SK-MEL-5 (cell line): ENCODE data around the gene KNOP1. TPM values are rescaled to one million over a fixed set of nuclear protein-coding genes. Genes with fewer than 3 reads are reported as not detected.
"Not testable (repeated sequence)": the region's sequence is repeated elsewhere in the genome, so short reads cannot be mapped to it uniquely, and the experiment has no call there.

ENCODE experiments used
- DNase-seq: peaks from one replicate; pipeline ENCODE4 v3.0.0-alpha.2; 2016; ENCODE audit warnings: low read depth, low spot score
- in situ Hi-C: cut with HindIII; loops from 2 replicates; pipeline ENCODE4 v1.10.0; 2016; ENCODE audit warnings: low sequenced_read_pairs, high pct_unique_total_duplicates, low pct_unique_long_range_greater_than_20kb
- total RNA-seq: library from RNA; depleted of rRNA; stranded (reverse); fragments of >200 nt; shearing (Covaris generic); gene quantifications from 2 replicates; pipeline ENCODE4 v1.2.3, GENCODE V29; 2014

KNOP1 gene
- total RNA-seq, 1 experiment from 2014 or later: 29.5 TPM

DNA sequence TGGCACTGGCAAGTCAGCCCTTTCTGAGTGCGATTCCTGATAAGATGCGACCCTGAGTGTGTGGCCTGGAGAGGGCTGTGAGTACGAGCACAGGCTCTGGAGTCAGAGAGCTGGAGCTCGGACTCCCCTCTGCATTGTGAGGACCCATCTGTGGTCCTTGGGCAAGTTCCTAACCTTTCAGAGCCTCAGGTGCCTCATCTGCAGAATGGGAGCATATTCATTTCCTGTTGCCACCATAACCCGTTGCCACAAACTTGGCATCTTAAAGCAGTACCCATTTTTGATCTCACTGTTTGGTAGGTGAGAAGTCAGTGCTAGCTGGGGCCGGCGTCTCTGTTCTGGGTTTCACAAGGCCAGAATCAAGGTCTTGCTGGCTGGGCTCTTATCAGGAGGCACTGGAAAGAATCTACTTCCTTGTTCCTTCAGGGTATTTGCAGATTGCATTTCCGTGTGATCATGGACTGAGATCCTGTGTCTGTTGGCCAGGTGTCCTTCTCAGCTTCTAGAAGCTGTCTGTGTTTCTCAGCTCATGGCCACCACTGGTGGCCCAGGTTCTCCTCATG, 20.2 kb downstream of the KNOP1 start:
- in situ Hi-C loops: no loop called here
- no peak for DNase-seq

DNA sequence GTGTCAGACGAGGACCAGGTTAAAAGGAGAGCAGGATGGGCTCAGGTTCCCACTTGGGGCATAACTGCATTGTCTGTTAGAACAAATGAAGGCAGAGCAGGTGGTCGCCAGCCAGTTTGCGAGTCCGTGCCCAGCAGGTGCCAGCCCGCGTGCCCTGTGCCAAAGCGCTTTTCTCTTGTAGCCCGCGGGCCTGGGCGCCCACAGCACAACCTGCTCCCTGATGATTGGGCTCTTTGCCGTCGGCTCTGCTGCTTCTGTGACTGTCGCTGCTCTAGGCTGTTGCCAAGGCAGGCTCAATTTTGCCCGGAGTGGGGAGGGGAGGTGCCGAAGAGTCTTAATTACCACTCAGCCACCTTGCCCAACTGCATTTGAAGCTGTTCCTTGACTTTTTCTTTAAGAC, 21.1 kb downstream of the KNOP1 start:
- DNase-seq: no peak
- in situ Hi-C loops: no loop called here

DNA sequence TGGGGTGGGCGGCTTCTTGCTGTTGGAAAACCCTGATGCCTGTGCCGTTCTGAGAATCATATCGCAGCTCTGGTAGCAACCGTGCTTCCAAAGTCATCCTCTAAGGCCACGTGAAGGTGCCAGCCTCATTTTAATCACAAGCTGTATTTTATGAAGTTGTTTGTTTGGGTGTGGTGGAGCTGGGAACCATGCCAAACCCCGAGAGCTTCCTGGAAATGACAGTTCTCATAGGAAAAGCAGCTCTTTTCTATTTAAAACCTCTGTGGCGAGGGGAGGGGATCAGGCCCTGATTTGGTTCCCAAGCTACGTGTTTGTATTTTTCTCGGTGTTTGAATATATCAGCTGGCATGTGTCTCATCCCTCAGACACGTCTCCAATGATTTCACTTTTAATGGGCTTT, 21.7 kb downstream of the KNOP1 start:
- peak; percentile 77 for DNase-seq
- in situ Hi-C loops: no loop called here

- no peak for DNase-seq
- in situ Hi-C loops: no loop called here
These were observed 23.0 kb downstream of the KNOP1 start for GRCh38 chr16:19694989-19695388.

- DNase-seq: no peak
- in situ Hi-C loops: no loop called here
These were observed 26.8 kb downstream of the KNOP1 start for GRCh38 chr16:19691161-19691711.

DNA sequence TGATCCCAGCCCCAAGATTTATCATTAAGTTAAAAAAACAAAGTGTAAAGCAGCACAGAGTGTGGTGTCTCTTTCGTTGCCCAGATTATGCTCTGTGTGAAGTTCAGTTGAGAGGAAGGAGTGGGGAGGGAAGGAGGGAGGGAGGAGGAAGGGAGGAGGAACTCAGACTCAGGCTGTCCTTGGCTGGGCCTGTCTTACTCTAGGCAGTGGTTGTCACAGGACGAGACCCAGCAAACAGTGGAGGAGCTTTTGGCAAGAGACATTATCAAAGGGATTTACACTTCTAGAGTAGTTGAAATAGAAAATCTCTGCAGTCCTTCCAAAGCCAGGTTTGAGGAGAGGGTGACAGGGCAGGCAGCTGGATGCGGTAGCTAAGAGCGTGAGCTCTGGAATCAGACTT, 27.8 kb downstream of the KNOP1 start:
- in situ Hi-C loops: no loop called here
- no peak for DNase-seq

GRCh38 chr16:19689342-19689741, 28.7 kb downstream of the KNOP1 start:
- in situ Hi-C loops: no loop called here
- no peak for DNase-seq

- DNase-seq: no peak
- in situ Hi-C loops: no loop called here
These were observed 29.5 kb downstream of the KNOP1 start for GRCh38 chr16:19688396-19689024.

DNA sequence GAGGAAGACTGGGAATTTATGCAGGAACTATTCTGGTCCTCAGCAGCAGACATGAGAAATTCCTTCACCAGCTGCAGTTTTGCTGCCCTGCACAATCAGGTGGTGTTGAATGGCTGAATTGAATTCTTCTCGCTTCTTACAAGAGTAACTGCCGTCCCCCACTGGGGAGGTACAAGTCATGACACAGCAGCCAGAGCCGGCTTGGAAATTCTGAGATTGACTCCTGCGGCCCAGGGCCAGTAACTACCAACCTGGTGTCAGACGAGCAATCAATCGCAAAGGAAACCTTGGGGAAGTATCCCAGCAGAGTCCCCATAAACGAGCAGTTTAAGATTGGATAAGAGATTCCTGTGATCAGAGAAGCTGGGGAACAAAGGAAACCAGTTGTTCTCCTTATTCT, 30.7 kb downstream of the KNOP1 start:
- in situ Hi-C loops: no loop called here
- no peak for DNase-seq

DNA sequence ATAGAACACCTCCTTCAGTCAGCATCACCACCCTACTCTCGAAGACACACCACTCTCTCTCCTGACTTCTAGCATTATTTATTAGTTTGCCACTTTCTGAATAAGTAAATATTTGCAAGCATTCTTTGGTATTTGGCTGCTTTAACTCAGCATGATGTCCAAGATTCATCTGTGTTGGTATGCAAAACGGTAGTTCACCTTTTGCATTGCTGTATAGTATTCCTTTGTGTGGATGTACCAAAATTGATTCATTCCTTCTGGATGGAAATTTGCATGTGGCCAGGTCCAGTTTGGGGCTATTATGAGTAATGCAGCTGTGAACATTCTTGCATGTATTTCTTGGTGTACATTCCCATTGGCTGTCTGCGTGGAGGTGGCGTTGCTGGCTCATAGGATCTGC, 32.9 kb downstream of the KNOP1 start:
- in situ Hi-C loops: no loop called here
- DNase-seq: no peak

- DNase-seq: no peak
- in situ Hi-C loops: no loop called here
These were observed 34.4 kb downstream of the KNOP1 start for GRCh38 chr16:19683453-19684236.

DNA sequence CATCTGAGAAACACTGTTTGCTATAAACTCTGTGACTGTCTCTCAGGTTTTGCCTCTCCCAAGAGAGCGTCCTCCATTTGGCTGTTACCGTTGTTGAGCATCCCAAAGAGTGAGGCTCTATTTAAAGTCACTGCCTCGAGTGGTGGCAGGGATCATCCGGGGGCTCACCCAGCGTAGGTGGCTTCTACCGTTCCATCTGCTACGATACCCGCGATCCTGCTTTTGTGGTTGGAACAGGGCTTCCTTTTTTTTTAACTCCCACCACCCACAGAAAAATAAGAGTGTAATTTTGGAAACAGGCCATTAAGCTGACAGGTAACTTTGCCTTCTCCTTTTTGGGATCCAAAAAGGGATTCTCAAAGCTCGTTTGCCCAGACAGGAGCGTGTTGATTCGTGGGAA, 36.4 kb downstream of the KNOP1 start:
- in situ Hi-C loops: no loop called here

DNA sequence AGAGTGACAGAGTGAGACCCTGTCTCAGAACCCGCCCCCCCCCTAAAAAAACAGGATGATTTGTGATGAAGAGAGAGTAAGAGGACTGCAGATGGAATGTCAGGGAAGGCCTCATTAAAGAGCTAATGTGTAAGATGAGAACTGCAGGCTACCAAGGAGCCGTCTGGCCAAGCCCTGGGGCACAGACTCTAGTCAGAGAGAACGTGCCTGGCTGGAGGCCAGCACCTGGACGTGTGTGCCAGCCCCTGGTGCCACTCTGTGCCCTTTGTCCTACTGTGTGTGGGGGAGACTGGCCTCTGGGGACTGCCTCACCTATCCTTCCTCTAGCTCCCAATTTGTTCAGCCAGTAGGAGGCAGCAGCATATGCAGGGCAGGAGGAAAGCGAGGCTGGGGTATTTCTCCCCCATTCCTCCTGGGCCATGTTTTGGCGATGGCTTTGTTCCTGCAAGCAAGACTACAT, 37.1 kb downstream of the KNOP1 start:
- in situ Hi-C loops: no loop called here
- DNase-seq: no peak

More for the DNA sequence above, 36.4 kb downstream of the KNOP1 start:
- no peak for DNase-seq

GRCh38 chr16:19679281-19679680, 38.7 kb downstream of the KNOP1 start:
- DNase-seq, in situ Hi-C loops: not testable (repeated sequence)

DNA sequence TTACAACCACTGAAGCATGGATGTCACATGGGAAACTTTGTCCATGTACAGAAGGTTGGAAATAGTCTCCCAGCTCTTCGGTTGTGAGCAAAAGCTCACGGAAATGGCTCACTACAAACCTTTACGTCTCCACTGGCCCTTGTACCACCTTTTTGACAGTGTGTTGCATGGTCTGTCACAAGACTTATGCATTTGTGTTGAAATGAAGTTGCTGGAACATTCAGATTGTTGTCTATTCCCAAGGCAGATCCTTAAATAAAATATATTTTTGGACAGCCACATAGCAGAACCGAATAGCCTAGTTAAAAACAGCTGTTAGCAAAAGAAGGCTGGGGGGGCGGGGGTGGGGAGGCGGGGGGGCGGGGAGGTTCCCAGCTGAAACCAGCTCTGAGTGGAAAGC, 39.2 kb downstream of the KNOP1 start:
- in situ Hi-C loops: no loop called here
- no peak for DNase-seq

DNA sequence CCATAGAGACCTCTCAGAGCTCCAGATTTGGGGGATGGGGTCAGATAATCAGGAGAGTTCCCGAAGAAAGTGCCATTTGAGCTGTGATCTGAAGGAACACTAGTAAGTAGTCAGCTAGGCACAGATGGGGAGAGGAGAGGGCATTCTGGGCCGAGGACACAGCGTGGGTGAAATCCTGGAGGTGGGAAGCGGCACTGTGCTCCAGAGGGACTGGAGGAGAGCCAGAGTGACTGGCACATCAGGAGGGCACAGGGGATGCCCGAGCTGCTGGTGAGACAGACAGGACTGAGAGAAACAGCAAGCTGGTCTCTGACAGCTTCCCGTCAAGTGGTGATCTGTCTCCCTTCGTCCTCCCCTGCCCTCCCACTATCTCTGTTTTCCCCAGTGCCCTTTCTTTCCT, 40.6 kb downstream of the KNOP1 start:
- DNase-seq: no peak
- in situ Hi-C loops: no loop called here

DNA sequence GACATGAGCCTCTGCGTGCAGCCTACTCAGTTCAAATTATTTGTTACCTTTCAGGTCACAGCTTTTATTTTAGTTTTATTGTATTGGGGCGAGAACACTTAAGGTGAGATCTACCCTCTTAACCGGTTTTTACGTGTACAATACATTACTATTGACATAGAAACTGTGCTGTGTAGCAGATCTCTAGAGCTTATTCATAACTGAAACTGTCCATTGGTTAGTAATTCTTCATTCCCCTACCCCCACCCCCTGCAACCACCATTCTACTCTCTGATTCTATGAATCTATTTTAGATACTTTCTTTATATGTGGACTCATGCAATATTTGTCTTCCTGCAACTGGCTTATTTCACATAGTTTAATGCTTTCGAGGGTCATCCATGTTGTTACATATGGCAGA, 43.5 kb downstream of the KNOP1 start:
- in situ Hi-C loops: no loop called here
- no peak for DNase-seq

GRCh38 chr16:19672378-19672777, 45.6 kb downstream of the KNOP1 start:
- in situ Hi-C loops: no loop called here
- DNase-seq: no peak

DNA sequence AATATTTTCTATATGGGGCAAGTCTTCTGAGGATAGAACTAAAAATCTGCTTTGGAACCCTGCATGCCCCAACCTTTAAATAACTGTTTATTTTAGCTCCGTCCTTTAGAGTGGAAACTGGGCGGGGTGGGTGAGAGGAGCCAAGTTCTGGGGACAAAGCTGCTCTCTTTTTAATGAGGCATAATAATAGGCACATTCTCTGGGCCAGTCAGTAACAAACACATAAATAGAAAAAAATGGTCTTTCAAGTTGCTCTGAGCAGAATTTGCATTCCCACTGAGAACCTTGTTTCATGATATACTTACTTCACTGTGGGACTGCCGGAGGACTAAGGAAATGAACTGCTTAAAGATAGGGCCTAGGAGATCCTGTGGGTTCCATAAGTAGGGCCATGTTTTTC, 51.5 kb downstream of the KNOP1 start:
- in situ Hi-C loops: no loop called here
- DNase-seq: peak; percentile 66
